ENCODE results near the gene KRT81.
"Not testable (repeated sequence)": the region's sequence is repeated elsewhere in the genome, so short reads cannot be mapped to it uniquely, and the experiment has no call there.

Gene KRT81

DNA sequence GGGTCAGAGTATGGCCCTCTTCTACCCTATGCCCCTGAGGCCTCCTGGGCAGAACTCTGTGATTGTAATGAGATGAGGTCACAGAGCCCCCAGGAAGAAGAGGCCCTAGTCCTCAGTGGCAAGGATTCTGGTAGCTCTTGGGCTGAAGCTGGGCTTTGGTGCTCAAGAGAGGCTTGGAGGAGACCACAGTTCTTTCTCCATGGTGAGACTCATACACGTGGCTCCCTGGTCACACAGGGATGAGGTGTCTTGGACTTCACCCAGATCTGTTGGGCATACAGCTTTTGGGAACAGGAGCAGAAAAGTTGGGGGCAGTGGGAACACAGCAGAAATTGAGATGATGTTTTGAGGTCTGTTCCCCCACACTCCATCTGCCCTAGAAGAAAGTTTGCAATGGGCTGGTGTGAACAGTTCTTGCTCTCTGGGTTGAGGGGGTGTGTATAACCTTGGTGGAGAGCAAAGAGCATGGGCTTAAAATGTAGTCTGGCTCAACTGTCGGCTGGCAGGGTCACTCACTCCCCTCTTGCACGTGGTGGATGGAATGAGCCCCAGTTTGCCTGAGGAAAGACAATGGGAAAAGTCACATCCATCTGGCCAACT lies 16.7 kb downstream of the KRT81 start, which contains the start of gene KRT86:
Gene KRT86 (plus strand): TSS at position 125 of the 600 bp plus-strand sequence. CDS start 27,272 bp downstream, outside the sequence.
- DNase-seq (ENCODE audit: low read depth) = no peak

DNA sequence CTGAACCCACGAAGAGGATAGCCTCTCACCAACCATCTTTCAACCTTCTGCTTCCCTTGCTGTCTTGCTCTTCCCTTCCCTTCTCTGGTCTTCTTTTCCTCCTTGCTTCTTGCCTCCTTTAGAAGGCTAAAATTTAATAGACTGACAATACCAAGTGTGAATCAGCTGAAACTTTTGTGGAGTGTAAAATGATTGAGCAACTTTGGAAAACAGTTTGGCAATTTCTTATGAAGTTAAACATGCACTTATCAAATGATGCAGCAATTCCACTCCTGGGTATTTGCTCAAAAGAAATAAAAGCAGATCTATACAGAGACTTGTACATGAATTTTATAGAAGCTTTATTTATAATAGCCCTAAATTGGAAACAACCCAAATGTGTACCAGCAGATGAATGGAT lies 20.2 kb downstream of the KRT81 start:
- no peak for DNase-seq (ENCODE audit: low read depth)

DNA sequence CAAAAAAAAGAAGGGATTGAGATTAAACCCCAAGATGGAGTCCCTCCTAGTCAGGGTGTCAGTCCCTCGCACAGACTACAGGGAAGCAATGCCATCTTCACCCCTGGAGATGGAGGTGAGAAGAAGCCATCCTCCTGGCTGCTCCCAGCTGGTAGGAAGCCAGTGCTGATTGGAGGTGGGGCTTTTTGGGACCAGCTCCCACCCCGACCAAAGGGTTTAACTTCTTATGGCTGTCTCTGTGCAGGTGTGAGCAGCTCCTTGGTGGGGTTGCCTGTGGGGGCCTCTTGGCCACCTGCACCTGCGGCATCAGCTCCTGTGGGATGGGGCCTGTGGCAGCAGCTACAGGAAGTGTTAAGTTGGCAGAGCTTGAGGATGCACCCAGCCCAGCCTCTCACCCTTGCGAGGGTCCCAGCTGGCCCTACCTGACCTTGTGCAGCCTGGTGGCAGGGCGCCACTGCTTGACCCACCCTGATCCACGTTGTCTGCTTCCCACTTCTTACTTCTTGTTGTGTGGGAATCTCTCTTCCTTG lies 20.7 kb downstream of the KRT81 start:
- DNase-seq (ENCODE audit: low read depth) = no peak

DNA sequence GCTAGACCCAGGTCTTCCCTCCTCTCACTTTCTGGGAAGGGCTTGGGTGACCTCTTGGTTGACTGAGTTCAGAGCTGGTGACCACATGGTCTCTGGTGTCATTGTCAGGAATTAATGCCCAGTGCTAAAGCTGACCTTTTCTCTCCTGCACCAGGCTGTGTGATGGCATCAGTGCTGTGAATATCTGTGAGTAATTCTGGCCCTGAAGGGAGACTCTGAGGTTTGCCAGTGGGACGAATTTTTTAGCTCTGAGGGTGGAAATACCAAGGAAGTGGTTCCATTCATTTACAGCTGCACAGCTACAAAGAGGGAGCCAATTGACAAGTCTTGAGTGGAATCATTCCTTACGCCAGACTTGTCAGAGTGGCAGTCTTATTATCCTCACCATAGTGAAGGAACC lies 23.1 kb downstream of the KRT81 start:
- no peak for DNase-seq (ENCODE audit: low read depth)

DNA sequence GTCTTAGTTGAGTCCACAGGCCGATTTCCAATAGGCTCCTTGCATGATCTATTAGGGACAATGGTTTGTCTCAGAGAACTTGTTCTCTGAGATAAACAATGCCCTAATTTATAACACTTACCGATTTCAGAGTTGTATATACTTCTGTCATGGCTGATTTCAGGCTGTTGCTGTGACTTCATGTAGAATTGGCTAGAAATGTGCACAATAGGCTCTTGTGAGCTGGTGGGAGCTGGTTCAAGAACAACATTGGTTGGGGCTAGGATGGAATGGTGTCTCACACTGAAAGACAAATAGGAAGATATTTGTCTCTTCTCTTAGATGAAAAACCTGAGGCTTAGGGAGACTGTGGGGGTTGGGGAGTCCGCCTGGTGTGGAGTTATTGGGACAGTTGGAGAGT lies 23.6 kb downstream of the KRT81 start:
- DNase-seq (ENCODE audit: low read depth) = no peak

DNA sequence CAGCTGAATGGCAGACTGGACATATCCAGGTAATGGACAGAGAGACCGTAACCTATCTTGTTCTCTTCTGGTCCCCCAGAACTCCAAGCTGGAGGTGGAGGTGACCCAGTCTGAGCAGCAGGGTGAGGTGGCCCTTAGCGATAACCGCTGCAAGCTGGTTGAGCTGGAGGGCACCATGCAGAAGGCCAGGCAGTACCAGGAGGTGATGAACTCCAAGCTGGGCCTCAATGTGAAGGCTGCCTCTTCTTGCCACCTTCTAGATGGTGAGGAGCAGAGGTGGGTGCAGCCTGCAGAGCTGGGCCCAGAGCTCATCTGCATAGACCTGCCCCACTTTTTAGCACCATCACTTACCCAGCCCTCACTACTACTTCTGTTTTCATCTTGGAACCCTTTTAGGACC lies 24.1 kb downstream of the KRT81 start:
- DNase-seq (ENCODE audit: low read depth) = no peak

DNA sequence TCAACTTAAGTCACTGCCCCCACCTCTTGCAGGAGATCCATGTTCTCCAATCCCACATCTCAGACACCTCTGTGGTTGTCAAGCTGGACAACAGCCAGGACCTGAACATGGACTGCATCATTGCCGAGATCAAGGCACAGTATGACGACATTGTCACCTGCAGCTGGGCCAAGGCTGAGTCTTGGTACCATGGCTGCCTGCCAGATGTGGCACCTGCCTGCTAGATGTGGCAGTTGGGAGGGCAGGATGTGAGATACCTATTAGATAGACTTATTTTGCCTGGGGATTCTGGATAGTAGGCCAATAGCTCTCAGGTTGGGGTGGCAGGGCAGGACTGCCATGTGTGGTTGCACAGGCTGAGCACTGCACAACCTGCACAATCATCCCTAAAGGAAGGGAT lies 24.8 kb downstream of the KRT81 start:
- no peak for DNase-seq (ENCODE audit: low read depth)

DNA sequence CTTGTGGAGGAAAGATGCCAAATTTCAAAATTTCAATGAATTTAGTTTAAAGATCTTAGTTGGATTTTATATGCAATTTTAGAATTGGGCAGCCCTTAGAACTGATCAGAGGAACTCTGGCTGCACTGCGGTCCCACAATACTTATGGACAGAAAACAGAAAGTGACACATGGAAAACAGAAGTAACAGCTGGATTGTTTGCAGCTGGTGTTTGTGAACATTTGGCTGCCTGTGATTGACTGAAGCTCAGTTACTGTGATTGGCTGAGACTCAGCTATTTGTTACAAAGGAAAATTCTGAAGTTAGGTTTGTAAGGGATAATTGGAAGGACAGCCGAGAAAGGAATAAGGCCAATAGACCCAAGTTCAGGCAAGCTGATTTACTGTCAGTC lies 26.9 kb downstream of the KRT81 start:
- DNase-seq (ENCODE audit: low read depth) = no peak

DNA sequence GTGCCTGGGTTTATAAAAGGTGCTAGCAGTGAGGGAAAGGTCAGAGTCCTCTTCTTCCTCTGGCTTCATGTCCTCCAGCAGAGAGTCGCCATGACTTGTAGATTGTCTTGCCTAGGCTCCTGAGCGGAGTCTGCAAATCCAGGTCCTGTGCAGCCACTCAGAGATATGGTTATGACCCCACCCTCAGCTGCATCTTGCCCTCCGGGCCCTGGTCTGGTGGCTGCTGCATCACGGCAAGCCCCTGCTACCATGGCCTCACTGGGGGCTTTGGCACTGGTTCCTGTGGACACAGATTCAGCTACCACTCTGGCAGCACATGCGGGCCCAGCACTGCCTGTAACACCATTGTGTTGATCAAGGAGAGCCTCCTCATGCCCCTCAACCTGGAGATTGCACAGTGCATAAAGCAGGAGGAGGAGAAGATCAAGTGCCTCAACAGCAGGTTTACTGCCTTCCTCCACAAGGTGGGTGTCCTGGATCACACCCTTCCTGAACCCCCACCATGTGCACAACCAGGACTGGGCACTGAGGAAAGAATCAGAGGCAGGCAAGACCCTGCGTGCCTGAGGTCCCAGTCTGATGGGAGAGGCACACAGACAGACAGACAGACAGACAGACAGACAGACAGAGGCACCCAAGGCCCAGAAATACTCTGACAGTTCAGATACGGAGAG lies 27.4 kb downstream of the KRT81 start:
- DNase-seq (ENCODE audit: low read depth) = no peak

DNA sequence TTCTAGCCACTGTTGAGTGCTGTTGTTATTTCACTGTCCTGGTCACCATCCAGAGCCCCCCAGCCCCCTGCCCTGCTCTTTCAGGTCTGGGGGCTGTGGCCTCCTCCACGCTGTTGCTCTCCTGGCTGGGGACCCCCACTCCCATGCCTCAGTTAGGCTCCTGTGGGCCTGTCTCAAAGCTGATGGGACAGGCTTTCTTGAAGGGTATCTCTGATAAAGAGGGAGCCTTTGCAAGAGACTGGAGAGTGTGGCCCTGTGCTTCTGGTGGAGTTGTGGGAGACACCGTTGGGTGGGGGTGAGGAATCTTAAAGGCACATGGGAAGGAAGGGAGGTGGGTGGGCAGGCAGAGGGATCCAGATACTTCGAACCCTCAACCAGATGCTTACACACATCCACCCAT lies 29.0 kb downstream of the KRT81 start:
- DNase-seq (ENCODE audit: low read depth) = no peak

DNA sequence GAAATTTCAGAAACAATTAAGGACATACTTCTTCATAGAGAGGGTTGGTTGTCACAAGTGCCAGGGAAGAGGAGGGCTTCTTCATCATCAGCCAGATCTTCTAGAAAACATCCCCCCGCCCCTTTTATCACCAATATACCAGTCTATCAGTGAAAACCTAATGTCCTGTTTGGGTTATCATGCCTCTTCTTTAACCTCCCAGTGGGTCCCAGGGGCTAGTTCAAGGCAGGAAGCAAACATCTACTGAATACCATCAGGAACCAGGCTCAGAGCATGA lies 30.2 kb downstream of the KRT81 start:
- DNase-seq (ENCODE audit: low read depth) = no peak

DNA sequence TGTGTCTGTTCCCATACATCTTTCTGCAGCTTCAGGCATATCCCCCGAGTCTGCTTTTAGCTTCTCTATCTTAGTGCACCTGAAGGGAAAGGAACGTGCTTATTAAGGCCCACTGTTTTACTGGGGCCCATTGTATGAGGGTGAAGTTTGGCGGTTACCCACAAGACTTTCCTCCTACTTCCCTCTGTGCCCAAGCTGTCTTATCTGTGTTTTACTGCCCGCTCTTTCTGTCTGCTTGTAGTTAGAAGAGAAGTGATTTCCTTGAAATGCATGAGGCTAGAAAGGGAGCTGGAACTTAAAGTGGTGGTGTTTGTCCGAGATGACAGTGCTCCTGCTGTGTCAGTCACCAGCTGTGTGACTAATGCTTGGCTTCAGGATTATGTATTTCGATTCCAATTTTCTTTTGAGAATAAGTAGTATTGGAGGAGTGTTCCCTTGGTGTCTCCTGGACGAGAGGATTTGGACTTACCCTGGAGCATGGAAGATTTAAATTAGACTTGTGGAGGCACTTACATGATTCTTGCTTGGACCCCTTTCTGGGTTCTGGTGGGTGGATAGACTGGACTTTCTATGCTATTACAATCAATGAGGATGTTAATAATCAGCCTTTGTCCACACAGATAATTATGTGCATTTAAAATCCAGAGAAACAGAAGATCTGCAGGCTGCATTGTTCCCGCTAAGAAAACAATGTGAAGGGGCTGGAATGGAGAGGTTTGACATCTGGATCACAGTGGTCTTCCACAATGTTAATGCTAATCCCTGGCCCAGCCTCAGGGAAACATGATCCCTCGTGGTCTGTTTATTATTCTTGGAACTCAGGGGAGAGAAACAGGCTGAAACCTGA lies 30.8 kb downstream of the KRT81 start:
- no peak for DNase-seq (ENCODE audit: low read depth)

DNA sequence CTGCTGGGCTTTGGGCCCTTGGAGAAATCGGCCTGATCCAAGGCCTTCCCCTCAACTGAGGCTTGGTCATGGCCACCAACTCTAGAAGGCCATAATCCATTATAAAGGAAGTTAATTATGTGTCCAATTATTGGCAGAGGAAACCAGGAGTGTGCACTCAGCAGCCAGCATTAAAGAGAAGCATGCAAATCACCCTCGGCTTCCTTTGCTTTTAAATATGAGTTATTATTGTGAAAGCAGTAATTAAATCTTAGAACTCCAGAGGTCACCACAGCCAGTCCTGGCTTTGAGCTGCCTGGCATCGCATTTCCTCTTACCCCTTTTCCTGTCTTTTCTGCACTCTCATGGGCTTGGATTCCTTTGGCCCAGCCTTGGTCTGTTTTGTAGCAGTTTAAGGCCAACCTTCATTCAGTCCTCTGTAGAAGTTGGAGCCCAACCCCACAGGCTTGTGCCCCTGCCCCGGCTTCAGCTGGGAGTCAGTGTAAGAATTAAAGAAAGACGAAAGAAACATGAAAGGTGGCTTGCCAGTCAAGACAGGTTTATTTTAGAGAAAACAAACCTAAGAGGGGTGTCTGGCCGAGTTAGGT lies 31.6 kb downstream of the KRT81 start:
- DNase-seq (ENCODE audit: low read depth) = no peak

DNA sequence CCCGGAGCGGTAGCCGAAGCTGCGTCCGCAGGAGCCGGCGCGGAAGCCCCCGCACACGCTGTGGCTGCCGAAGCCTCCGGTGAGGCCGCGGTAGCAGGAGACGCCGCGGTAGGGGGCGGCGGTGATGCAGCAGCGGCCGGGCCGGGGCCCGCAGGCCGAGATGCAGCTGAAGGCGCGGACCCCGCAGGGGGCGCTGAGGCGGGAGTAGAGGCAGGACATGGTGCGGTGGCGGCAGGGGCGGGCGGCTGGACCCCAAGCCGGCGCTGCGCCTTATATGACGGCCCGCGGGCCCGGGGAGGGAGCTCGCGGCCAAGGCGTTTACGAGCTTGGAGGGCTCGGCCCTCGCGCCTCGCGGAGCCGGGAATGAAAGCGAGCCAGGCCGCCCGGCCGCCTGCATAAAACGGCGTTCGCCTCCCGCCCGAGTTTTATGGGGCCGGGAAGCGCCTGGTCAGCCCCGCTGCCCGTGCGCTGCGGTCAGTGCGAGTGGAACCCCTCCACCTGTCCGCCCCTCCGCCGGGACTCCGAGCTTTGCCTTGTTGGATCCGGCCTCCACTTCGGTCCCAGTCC lies 32.9 kb downstream of the KRT81 start:
- no peak for DNase-seq (ENCODE audit: low read depth)

DNA sequence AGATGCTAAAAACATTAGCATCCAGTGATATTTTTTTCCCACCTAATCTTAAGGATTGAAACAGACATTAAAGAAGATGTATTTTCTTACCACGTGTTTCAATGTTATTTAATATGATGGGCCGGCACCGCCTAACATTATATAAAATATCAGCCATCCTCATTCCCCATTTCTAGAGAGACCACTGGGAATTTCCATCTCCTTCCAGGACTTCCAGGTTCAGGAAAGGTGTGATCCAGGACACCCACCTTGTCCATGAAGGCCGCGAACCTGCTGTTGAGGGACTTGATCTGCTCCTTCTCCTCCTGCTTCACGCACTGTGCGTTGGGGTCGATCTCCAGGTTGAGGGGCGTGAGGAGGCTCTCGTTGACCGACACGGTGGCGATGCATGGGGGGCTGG lies 33.4 kb downstream of the KRT81 start:
- not testable (repeated sequence) for DNase-seq (ENCODE audit: low read depth)

DNA sequence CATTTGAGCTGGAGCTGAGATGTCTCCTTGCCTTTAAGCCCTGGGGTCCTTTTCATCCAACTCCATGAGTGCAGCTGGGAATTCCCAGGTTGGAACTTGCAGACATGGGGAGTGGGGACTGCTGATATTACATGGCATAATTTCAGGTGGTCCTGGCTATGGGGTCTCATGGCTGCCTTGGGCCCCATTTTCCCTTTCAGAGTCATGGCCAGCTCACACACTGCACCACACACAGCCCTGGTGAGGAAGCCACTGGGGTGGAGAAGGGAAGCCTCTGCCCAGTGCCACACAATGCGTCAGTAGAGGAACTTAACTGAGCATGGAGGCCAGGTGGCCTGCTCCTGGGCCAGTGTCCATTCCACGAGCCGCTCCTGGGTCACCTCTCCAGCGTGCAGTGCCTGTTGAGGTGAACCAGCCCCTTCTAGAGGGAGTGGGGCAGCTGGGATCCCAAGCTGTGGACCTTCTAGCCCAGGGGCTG lies 34.2 kb downstream of the KRT81 start:
- DNase-seq (ENCODE audit: low read depth) = no peak

DNA sequence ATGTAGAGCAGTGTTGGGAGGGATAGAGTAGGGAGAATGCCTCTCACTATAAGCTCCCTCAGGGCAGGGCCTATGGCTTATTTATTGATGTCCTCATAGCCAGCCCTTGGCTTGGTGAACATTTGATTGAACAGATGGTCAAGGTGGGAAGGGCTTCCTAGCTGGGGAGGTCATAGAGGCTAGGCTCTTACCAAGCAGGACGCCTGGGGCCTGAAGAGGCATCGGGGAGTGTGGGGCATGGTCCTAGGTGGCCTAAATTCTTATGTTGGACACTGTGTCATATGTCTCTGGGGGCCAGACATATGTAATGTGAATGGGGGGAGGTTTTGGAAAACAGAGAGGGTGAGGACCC lies 34.8 kb downstream of the KRT81 start:
- no peak for DNase-seq (ENCODE audit: low read depth)

DNA sequence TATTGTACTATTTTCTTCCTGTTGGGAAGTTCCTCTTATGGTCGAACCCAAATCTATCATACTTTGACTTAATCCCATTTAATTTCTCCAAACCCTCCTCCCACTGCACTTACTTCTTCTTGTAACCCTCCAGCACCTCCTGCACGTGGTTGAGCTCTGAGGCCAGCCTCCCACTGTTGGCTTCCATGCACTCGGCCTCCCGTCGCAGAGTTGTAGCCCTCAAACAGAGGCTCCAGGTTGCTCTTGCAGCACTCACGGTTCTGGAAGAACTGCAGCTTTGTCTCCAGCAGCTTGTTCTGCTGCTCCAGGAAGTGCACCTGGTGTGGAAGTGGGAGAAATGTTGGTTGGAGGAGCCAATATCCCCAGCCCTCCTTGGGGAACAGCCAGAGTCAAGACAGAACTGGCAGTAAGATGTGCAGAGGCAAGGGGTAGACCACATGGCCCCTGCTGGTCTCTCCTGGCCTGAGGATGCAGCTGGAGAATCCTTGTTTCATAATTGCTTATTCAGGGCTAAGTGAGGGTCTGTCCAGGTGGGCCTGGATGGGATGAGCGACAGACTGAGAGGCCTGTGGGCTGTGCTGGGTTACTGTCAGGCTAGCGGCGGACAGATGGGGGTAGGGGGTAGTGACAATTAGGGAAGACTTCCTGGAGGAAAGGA lies 35.3 kb downstream of the KRT81 start:
- no peak for DNase-seq (ENCODE audit: low read depth)

DNA sequence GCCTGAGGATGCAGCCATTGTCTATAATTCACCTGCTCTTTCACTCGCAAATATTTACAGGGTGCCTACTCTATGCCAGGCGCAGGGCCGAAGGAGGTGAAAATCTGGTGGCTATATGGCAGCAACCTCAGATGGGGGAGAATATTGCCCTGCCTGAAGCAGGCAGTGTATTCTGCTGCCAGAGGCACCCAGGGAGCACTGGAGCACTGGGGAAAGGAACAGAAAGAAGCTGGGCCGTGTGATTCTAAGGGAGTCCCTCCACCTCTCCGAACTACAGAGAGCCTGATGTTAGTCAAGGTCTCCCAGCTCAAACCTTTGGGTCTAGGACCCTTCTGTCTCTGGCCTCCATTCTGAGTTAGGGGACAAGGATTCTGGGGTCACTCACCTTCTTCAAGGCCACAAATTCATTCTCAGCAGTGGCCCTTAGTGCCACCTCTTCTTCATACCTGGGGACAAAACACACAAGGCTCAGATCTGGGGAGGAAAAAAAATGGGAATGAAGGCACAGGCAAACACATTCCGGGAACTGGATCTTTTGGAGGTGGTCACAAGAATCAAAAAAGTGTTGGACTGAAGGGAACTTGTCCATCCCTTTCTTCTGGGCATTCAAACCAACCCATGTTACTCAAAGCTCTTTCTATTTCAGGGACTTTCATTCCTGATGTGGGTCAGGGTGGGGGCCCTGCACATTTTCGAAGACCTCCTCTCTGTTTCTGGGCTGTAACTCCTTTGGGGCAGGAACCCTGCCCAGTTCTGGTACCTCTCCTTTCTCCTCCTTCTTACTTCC lies 36.2 kb downstream of the KRT81 start:
- no peak for DNase-seq (ENCODE audit: low read depth)

DNA sequence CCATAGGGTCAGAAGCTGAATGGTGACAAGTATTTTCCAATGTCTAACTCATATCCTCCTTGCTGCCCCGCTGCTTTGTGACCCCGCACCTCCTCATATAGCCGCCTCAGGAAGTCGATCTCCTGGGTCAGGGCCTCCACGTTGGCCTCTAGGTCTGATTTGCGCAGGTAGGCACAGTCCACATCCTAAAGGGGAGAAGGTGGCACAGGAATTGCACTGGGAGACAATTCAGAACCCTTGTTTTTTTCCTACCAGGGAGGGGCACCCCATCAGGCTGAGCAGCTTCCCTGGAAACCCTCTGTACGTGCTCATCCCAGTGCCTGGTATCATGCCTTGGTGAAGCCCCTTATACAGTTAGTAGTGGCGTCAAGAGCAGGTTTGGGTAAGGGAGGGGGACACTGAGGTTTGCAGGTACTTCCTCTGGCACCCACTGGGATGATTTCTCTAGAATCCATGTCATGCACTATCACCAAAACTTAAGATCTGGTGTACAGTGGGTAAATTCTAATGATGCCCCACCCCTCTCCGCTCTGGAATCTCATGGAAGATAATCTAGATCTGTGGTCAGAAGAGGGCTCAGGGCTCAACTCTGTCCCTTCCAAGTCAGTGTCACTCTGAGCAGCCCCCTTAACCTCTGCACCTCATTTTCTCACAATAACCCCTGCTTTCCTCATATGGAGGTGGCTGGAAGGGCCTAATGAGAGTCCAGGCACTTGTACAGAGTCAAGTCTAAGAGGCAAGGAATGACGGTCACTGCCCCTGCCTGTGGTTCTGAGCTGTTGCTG lies 37.0 kb downstream of the KRT81 start:
- DNase-seq (ENCODE audit: low read depth) = no peak
